Measurements from ENCODE around the gene CELF3. TPM values are rescaled to one million over a fixed set of nuclear protein-coding genes. Genes with fewer than 3 reads are reported as not detected.

CELF3 gene
- polyA plus RNA-seq, 1 of the 3 experiments (the other 2 are of a cell fraction) = 0.25 TPM

DNA sequence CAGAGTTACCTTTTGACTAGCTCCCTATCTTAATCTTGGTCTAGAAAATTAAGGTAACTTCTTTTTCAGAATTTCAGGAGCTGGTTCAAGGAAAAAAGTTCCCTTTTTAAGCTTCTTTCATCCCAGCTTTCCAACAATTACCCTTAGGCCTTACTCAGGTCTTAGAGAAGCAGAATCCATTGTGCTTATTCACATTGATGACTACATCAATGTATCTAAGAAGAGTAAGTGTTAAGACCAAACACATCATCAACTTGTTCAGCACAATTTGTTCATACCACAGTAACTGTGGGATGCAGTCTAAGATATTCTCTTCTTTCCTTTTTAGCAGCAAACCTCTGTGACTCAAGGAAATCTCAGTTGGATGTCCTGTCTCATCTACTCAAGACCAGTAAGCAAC lies 42.6 kb upstream of the CELF3 start:
- H3K36me3 ChIP-seq (replicated peaks in 1 of 2; ENCODE audit: control insufficient read depth in 1 of 2, insufficient read depth in 2 of 2, low read length in 1 of 2) = peaks cover 29 to 37% of the 10 kb centered on the region in 2 experiments
- CTCF ChIA-PET = interaction anchor here (1.3 to 1.8 kb wide), 2 partner anchors 30 to 77 kb away, joined by 4 to 5 read pairs; no protein-coding TSS in a partner anchor

More for the DNA sequence above, 42.6 kb upstream of the CELF3 start:
- Histone ChIP-seq H3K4me2 (no peak overlapping the region), H4K20me1 (ENCODE audit: insufficient read depth) (no peaks in the 10 kb centered on the region), H3K27me3 (ENCODE audit: insufficient read depth) (no peaks in the 10 kb centered on the region), H3K4me1 (ENCODE audit: control insufficient read depth in 1 of 2, insufficient read depth in 2 of 2, low read depth in 1 of 2, low read length in 1 of 2) (peaks cover 3 to 8% of the 10 kb centered on the region in 2 experiments; a peak in 3 of 4 replicates), H3K9me3 (no peaks in the 10 kb centered on the region), H3K79me2 (ENCODE audit: insufficient read depth) (peaks cover 18% of the 10 kb centered on the region), H3K27ac (ENCODE audit: low read depth in 2 of 2, low read length in 1 of 2) (no peak overlapping the region), H2AFZ (ENCODE audit: low read depth) (no peak overlapping the region), H3K4me3 (ENCODE audit: low read depth in 2 of 2, low read length in 1 of 2) (no peak overlapping the region), H3F3A (replicated peaks; ENCODE audit: insufficient read depth) (peaks cover 6% of the 10 kb centered on the region), H3K9me2 (no peaks in the 10 kb centered on the region), H3K9ac (no peak overlapping the region)
- TF ChIP-seq ELF1 (IDR thresholded peaks at IDR 0.05) (no peak), MXI1 (IDR thresholded peaks at IDR 0.05; ENCODE audit: low read depth, low read length) (no peak), FOXM1 (IDR thresholded peaks at IDR 0.05; ENCODE audit: low read depth) (no peak), RFX5 (IDR thresholded peaks at IDR 0.05; ENCODE audit: low read length) (no peak), SIN3A (IDR thresholded peaks at IDR 0.05; ENCODE audit: borderline replicate concordance, low read depth, low read length) (no peak), GATA2 (CRISPR knock-in tag; IDR thresholded peaks at IDR 0.05) (no peak), CTCF (IDR thresholded peaks at IDR 0.05) (no peak), NFIC (IDR thresholded peaks at IDR 0.05; ENCODE audit: borderline replicate concordance) (no peak), FOXJ3 (CRISPR knock-in tag; IDR thresholded peaks at IDR 0.05) (no peak), EZH2phosphoT487 (IDR thresholded peaks at IDR 0.05; ENCODE audit: borderline replicate concordance, low read depth) (no peak), GABPA (IDR thresholded peaks at IDR 0.05; ENCODE audit: low read depth) (no peak), TEAD4 (IDR thresholded peaks at IDR 0.05; ENCODE audit: borderline replicate concordance, insufficient read depth) (no peak), RCOR1 (IDR thresholded peaks at IDR 0.05; ENCODE audit: low read length) (no peak), TAF1 (IDR thresholded peaks at IDR 0.05; ENCODE audit: borderline replicate concordance, low read depth, low read length) (no peak), JUND (IDR thresholded peaks at IDR 0.05) (no peak), MEF2A (IDR thresholded peaks at IDR 0.05; ENCODE audit: borderline replicate concordance, low read depth) (no peak), EP300 (IDR thresholded peaks at IDR 0.05; ENCODE audit: borderline replicate concordance in 1 of 2, low read depth in 1 of 2, low read length in 1 of 2) (no peak)
- TF ChIP-seq, protein P1, sequence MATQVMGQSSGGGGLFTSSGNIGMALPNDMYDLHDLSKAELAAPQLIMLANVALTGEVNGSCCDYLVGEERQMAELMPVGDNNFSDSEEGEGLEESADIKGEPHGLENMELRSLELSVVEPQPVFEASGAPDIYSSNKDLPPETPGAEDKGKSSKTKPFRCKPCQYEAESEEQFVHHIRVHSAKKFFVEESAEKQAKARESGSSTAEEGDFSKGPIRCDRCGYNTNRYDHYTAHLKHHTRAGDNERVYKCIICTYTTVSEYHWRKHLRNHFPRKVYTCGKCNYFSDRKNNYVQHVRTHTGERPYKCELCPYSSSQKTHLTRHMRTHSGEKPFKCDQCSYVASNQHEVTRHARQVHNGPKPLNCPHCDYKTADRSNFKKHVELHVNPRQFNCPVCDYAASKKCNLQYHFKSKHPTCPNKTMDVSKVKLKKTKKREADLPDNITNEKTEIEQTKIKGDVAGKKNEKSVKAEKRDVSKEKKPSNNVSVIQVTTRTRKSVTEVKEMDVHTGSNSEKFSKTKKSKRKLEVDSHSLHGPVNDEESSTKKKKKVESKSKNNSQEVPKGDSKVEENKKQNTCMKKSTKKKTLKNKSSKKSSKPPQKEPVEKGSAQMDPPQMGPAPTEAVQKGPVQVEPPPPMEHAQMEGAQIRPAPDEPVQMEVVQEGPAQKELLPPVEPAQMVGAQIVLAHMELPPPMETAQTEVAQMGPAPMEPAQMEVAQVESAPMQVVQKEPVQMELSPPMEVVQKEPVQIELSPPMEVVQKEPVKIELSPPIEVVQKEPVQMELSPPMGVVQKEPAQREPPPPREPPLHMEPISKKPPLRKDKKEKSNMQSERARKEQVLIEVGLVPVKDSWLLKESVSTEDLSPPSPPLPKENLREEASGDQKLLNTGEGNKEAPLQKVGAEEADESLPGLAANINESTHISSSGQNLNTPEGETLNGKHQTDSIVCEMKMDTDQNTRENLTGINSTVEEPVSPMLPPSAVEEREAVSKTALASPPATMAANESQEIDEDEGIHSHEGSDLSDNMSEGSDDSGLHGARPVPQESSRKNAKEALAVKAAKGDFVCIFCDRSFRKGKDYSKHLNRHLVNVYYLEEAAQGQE (IDR thresholded peaks at IDR 0.05; ENCODE audit: low read depth, low read length) = no peak
- TF ChIP-seq, protein P2, sequence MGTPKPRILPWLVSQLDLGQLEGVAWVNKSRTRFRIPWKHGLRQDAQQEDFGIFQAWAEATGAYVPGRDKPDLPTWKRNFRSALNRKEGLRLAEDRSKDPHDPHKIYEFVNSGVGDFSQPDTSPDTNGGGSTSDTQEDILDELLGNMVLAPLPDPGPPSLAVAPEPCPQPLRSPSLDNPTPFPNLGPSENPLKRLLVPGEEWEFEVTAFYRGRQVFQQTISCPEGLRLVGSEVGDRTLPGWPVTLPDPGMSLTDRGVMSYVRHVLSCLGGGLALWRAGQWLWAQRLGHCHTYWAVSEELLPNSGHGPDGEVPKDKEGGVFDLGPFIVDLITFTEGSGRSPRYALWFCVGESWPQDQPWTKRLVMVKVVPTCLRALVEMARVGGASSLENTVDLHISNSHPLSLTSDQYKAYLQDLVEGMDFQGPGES (IDR thresholded peaks at IDR 0.05; ENCODE audit: low read depth, low read length) = no peak
- no peak for DNase-seq
- POLR2A ChIA-PET = no interaction called here

Measured in SK-N-SH (cell line).